Neural progenitor cell (in vitro differentiated cells): ENCODE results near the gene PEX16. TPM values are rescaled to one million over a fixed set of nuclear protein-coding genes. Genes with fewer than 3 reads are reported as not detected.

Experiments used
- DNase-seq: peaks from one replicate; pipeline ENCODE4 v3.0.0-alpha.2; 2016; ENCODE audit warnings: low spot score
- H2AFZ ChIP-seq: fragments of 200-600 bp; sonication (generic); replicated peaks from 2 replicates; pipeline ENCODE4 v1.6.1; 2016; ENCODE audit warnings: antibody characterized with exemption
- H3F3A ChIP-seq: fragments of 200-600 bp; sonication (generic); 2 replicates; pipeline ENCODE4 v1.6.1; 2016; ENCODE audit warnings: antibody characterized with exemption, low read depth
- H3K27ac ChIP-seq: fragments of 200-600 bp; sonication (generic); 2 replicates; pipeline ENCODE4 v1.5.1; 2016; ENCODE audit warnings: mild to moderate bottlenecking
- H3K27me3 ChIP-seq: fragments of 200-600 bp; sonication (generic); 2 replicates; pipeline ENCODE4 v1.6.1; 2016; ENCODE audit warnings: mild to moderate bottlenecking, moderate library complexity
- H3K36me3 ChIP-seq: fragments of 200-600 bp; sonication (generic); 2 replicates; pipeline ENCODE4 v1.5.1; 2016
- H3K4me1 ChIP-seq: fragments of 200-600 bp; sonication (generic); 2 replicates; pipeline ENCODE4 v1.6.1; 2016; ENCODE audit warnings: mixed run types
- H3K4me2 ChIP-seq: fragments of 200-600 bp; sonication (generic); 2 replicates; pipeline ENCODE4 v1.6.1; 2016
- H3K4me3 ChIP-seq: fragments of 200-600 bp; sonication (generic); 2 replicates; pipeline ENCODE4 v1.5.1; 2016
- H3K79me2 ChIP-seq: fragments of 200-600 bp; sonication (generic); 2 replicates; pipeline ENCODE4 v1.6.1; 2016; ENCODE audit warnings: low read depth
- H3K9ac ChIP-seq: fragments of 200-600 bp; sonication (generic); 2 replicates; pipeline ENCODE4 v1.6.1; 2016
- H3K9me3 ChIP-seq: fragments of 200-600 bp; sonication (generic); 2 replicates; pipeline ENCODE4 v1.5.1; 2016; ENCODE audit warnings: low read depth
- H4K20me1 ChIP-seq: fragments of 200-600 bp; sonication (generic); 2 replicates; pipeline ENCODE4 v1.6.1; 2016; ENCODE audit warnings: low read depth
- H3K27ac Mint-ChIP-seq: 3 replicates; pipeline ENCODE4 v1.8.0; 2021; ENCODE audit warnings: mixed read lengths
- H3K27me3 Mint-ChIP-seq: 2 replicates; pipeline ENCODE4 v1.8.0; 2022; ENCODE audit warnings: low read depth, mild to moderate bottlenecking, inconsistent platforms, moderate library complexity, mixed read lengths; ENCODE audit not compliant: insufficient read depth
- H3K36me3 Mint-ChIP-seq: 3 replicates; pipeline ENCODE4 v1.8.0; 2021; ENCODE audit warnings: mixed read lengths
- H3K4me1 Mint-ChIP-seq: 3 replicates; pipeline ENCODE4 v1.8.0; 2021; ENCODE audit warnings: mixed read lengths
- H3K4me3 Mint-ChIP-seq: 3 replicates; pipeline ENCODE4 v1.8.0; 2021; ENCODE audit warnings: mild to moderate bottlenecking, moderate library complexity, mixed read lengths
- H3K9me3 Mint-ChIP-seq: 3 replicates; pipeline ENCODE4 v1.8.0; 2020; ENCODE audit warnings: mixed read lengths
- CTCF ChIP-seq: fragments of 200-600 bp; sonication (generic); IDR thresholded peaks from 2 replicates; pipeline ENCODE4 v1.5.1; 2017; ENCODE audit warnings: antibody characterized with exemption, mild to moderate bottlenecking
- EZH2 ChIP-seq: fragments of 200-600 bp; sonication (generic); IDR thresholded peaks from 2 replicates; pipeline ENCODE4 v1.6.1; 2017; ENCODE audit warnings: antibody characterized with exemption, mild to moderate bottlenecking, moderate library complexity
- EZH2phosphoT487 ChIP-seq: fragments of 200-600 bp; sonication (generic); IDR thresholded peaks from 2 replicates; pipeline ENCODE4 v1.6.1; 2017; ENCODE audit warnings: antibody characterized with exemption
- total RNA-seq: library from RNA; depleted of rRNA; stranded (reverse); fragments of >200 nt; gene quantifications from 2 replicates; pipeline ENCODE4 v1.2.3, GENCODE V29; 2015; ENCODE audit warnings: low replicate concordance

The PEX16 gene
- total RNA-seq, 1 donor from 2014 or later = 11.6 TPM

- DNase-seq = no peak
- peaks cover 11% of the 10 kb centered on the region for H3K27me3 ChIP-seq
- H3K4me1 Mint-ChIP-seq = peaks cover 10% of the 10 kb centered on the region
- no peaks in the 10 kb centered on the region for H3K79me2 ChIP-seq
- no peaks in the 10 kb centered on the region for H3K9me3 Mint-ChIP-seq
- H4K20me1 ChIP-seq = peaks cover 30% of the 10 kb centered on the region
- H3K27me3 Mint-ChIP-seq = peaks cover 6% of the 10 kb centered on the region
- H3K9me3 ChIP-seq = no peaks in the 10 kb centered on the region
- H3K4me3 ChIP-seq = no peak overlapping the region
- no peak overlapping the region for H3K27ac ChIP-seq
- H3K4me2 ChIP-seq = no peak overlapping the region
- H3K9ac ChIP-seq = no peak overlapping the region
- H3K4me1 ChIP-seq = peaks cover 9% of the 10 kb centered on the region
- H3K36me3 ChIP-seq = no peaks in the 10 kb centered on the region
- peaks cover 12% of the 10 kb centered on the region for H3F3A ChIP-seq
- TF ChIP-seq EZH2phosphoT487 (no peak), EZH2 (no peak), CTCF (no peak)
- no peak overlapping the region for H2AFZ ChIP-seq
- no peak overlapping the region for H3K27ac Mint-ChIP-seq
- H3K36me3 Mint-ChIP-seq = peaks cover 4% of the 10 kb centered on the region
- H3K4me3 Mint-ChIP-seq = no peak overlapping the region
Observed at GRCh38 chr11:45881708-45882368, 35.8 kb downstream of the PEX16 start.

- TF ChIP-seq EZH2 = no peak
- TF ChIP-seq EZH2phosphoT487 = no peak
- no peak for TF ChIP-seq CTCF
- H3K4me1 Mint-ChIP-seq = peaks cover 19% of the 10 kb centered on the region
- H3K4me1 ChIP-seq = peaks cover 14% of the 10 kb centered on the region
- H3K27ac Mint-ChIP-seq = no peak overlapping the region
- no peaks in the 10 kb centered on the region for H3K79me2 ChIP-seq
- H3K36me3 ChIP-seq = no peaks in the 10 kb centered on the region
- H3F3A ChIP-seq = peaks cover 10% of the 10 kb centered on the region
- no peaks in the 10 kb centered on the region for H3K9me3 Mint-ChIP-seq
- H3K4me2 ChIP-seq = no peak overlapping the region
- peaks cover 4% of the 10 kb centered on the region for H3K36me3 Mint-ChIP-seq
- peaks cover 2% of the 10 kb centered on the region for H3K27me3 ChIP-seq
- H3K9me3 ChIP-seq = no peaks in the 10 kb centered on the region
- no peak overlapping the region for H2AFZ ChIP-seq
- H3K27ac ChIP-seq = no peak overlapping the region
- no peak overlapping the region for H3K4me3 Mint-ChIP-seq
- peaks cover 6% of the 10 kb centered on the region for H3K27me3 Mint-ChIP-seq
- H4K20me1 ChIP-seq = peaks cover 22% of the 10 kb centered on the region
- H3K9ac ChIP-seq = no peak overlapping the region
- no peak for DNase-seq
- no peak overlapping the region for H3K4me3 ChIP-seq
Observed at GRCh38 chr11:45880772-45881570, 36.7 kb downstream of the PEX16 start.

GRCh38 chr11:45879803-45880686 lies 37.6 kb downstream of the PEX16 start:
- H3K4me3 ChIP-seq = no peak overlapping the region
- H2AFZ ChIP-seq = no peak overlapping the region
- no peaks in the 10 kb centered on the region for H3K9me3 ChIP-seq
- H3K36me3 ChIP-seq = no peaks in the 10 kb centered on the region
- H3F3A ChIP-seq = peaks cover 8% of the 10 kb centered on the region
- Mint-ChIP-seq H3K4me3 (no peak overlapping the region), H3K27me3 (peaks cover 4% of the 10 kb centered on the region), H3K36me3 (peaks cover 4% of the 10 kb centered on the region), H3K4me1 (peaks cover 21% of the 10 kb centered on the region), H3K27ac (no peak overlapping the region), H3K9me3 (no peaks in the 10 kb centered on the region)
- H3K4me1 ChIP-seq = peaks cover 20% of the 10 kb centered on the region
- H3K27ac ChIP-seq = no peak overlapping the region
- H3K4me2 ChIP-seq = no peak overlapping the region
- TF ChIP-seq EZH2phosphoT487 (no peak), CTCF (no peak)
- H3K9ac ChIP-seq = no peak overlapping the region
- DNase-seq = no peak
- no peaks in the 10 kb centered on the region for H3K79me2 ChIP-seq
- no peaks in the 10 kb centered on the region for H3K27me3 ChIP-seq
- peaks cover 20% of the 10 kb centered on the region for H4K20me1 ChIP-seq
